Activated naive CD4-positive, alpha-beta T cell treated with anti-CD3 and anti-CD28 coated beads, Interleukin-2, amount 50 U/mL, for 24 hours (primary cell): ENCODE data around the gene TRIM41.
"Not testable (repeated sequence)": the region's sequence is repeated elsewhere in the genome, so short reads cannot be mapped to it uniquely, and the experiment has no call there.

Experiments used
- H3K27ac Mint-ChIP-seq: one replicate; pipeline ENCODE4 v1.8.0; 2021; ENCODE audit warnings: mild to moderate bottlenecking, mixed read lengths
- H3K27me3 Mint-ChIP-seq: one replicate; pipeline ENCODE4 v1.8.0; 2021; ENCODE audit warnings: mixed read lengths
- H3K36me3 Mint-ChIP-seq: one replicate; pipeline ENCODE4 v1.8.0; 2021; ENCODE audit warnings: mixed read lengths
- H3K4me1 Mint-ChIP-seq: one replicate; pipeline ENCODE4 v1.8.0; 2021; ENCODE audit warnings: mixed read lengths
- H3K4me3 Mint-ChIP-seq: one replicate; pipeline ENCODE4 v1.8.0; 2021; ENCODE audit warnings: mild to moderate bottlenecking, mixed read lengths
- H3K9me3 Mint-ChIP-seq: one replicate; pipeline ENCODE4 v1.8.0; 2021; ENCODE audit warnings: mixed read lengths

TRIM41 gene

GRCh38 chr5:181267291-181267904 is 44.3 kb downstream of the TRIM41 start:
- H3K4me3 Mint-ChIP-seq, H3K27ac Mint-ChIP-seq, H3K4me1 Mint-ChIP-seq, H3K36me3 Mint-ChIP-seq, H3K27me3 Mint-ChIP-seq, H3K9me3 Mint-ChIP-seq: not testable (repeated sequence)

GRCh38 chr5:181267907-181268306 is 44.8 kb downstream of the TRIM41 start:
- H3K4me3 Mint-ChIP-seq, H3K4me1 Mint-ChIP-seq, H3K27me3 Mint-ChIP-seq, H3K27ac Mint-ChIP-seq, H3K9me3 Mint-ChIP-seq, H3K36me3 Mint-ChIP-seq: not testable (repeated sequence)

- H3K36me3 Mint-ChIP-seq, result no peaks in the 10 kb centered on the region
These were observed 48.0 kb downstream of the TRIM41 start for GRCh38 chr5:181271081-181271480.

GRCh38 chr5:181273433-181273744 is 50.3 kb downstream of the TRIM41 start:
- not testable (repeated sequence) for H3K4me1 Mint-ChIP-seq, H3K27me3 Mint-ChIP-seq, H3K9me3 Mint-ChIP-seq, H3K4me3 Mint-ChIP-seq, H3K36me3 Mint-ChIP-seq, H3K27ac Mint-ChIP-seq

More at GRCh38 chr5:181271081-181271480, 48.0 kb downstream of the TRIM41 start:
- no peak overlapping the region for H3K27ac Mint-ChIP-seq
- H3K9me3 Mint-ChIP-seq, result no peaks in the 10 kb centered on the region
- no peaks in the 10 kb centered on the region for H3K4me1 Mint-ChIP-seq
- H3K27me3 Mint-ChIP-seq, result no peaks in the 10 kb centered on the region
- H3K4me3 Mint-ChIP-seq, result no peak overlapping the region

GRCh38 chr5:181280251-181280762 is 57.2 kb downstream of the TRIM41 start:
- H3K36me3 Mint-ChIP-seq, result peaks cover 1% of the 10 kb centered on the region
- no peaks in the 10 kb centered on the region for H3K27me3 Mint-ChIP-seq
- no peak overlapping the region for H3K27ac Mint-ChIP-seq
- H3K4me1 Mint-ChIP-seq, result no peaks in the 10 kb centered on the region
- no peaks in the 10 kb centered on the region for H3K9me3 Mint-ChIP-seq
- no peak overlapping the region for H3K4me3 Mint-ChIP-seq

GRCh38 chr5:181281077-181281983 is 58.2 kb downstream of the TRIM41 start:
- Mint-ChIP-seq H3K27me3 (no peaks in the 10 kb centered on the region), H3K4me1 (no peaks in the 10 kb centered on the region), H3K4me3 (no peak overlapping the region), H3K36me3 (peaks cover 1% of the 10 kb centered on the region), H3K27ac (no peak overlapping the region), H3K9me3 (no peaks in the 10 kb centered on the region)

GRCh38 chr5:181281984-181282316 is 58.9 kb downstream of the TRIM41 start:
- Mint-ChIP-seq H3K27ac (no peak overlapping the region), H3K9me3 (no peaks in the 10 kb centered on the region), H3K27me3 (no peaks in the 10 kb centered on the region), H3K4me1 (no peaks in the 10 kb centered on the region), H3K4me3 (no peak overlapping the region), H3K36me3 (peaks cover 1% of the 10 kb centered on the region)

GRCh38 chr5:181282415-181282814 is 59.3 kb downstream of the TRIM41 start:
- H3K4me3 Mint-ChIP-seq, H3K9me3 Mint-ChIP-seq, H3K4me1 Mint-ChIP-seq, H3K27ac Mint-ChIP-seq, H3K36me3 Mint-ChIP-seq, H3K27me3 Mint-ChIP-seq: not testable (repeated sequence)

- Mint-ChIP-seq H3K36me3 (no peaks in the 10 kb centered on the region), H3K4me1 (no peaks in the 10 kb centered on the region), H3K4me3 (no peak overlapping the region), H3K27ac (no peak overlapping the region), H3K9me3 (no peaks in the 10 kb centered on the region), H3K27me3 (no peaks in the 10 kb centered on the region)
These were observed 59.8 kb downstream of the TRIM41 start for GRCh38 chr5:181282874-181283273.

GRCh38 chr5:181283347-181283746 is 60.3 kb downstream of the TRIM41 start:
- Mint-ChIP-seq H3K4me3 (no peak overlapping the region), H3K4me1 (no peaks in the 10 kb centered on the region), H3K9me3 (no peaks in the 10 kb centered on the region), H3K36me3 (no peaks in the 10 kb centered on the region), H3K27ac (no peak overlapping the region), H3K27me3 (no peaks in the 10 kb centered on the region)

- not testable (repeated sequence) for H3K27ac Mint-ChIP-seq, H3K9me3 Mint-ChIP-seq, H3K4me1 Mint-ChIP-seq, H3K27me3 Mint-ChIP-seq, H3K4me3 Mint-ChIP-seq, H3K36me3 Mint-ChIP-seq
These were observed 61.0 kb downstream of the TRIM41 start for GRCh38 chr5:181283841-181284755.
